ENCODE data around the gene DNAH12. TPM values are rescaled to one million over a fixed set of nuclear protein-coding genes. Genes with fewer than 3 reads are reported as not detected.

The DNAH12 gene
- total and polyA plus RNA-seq, 2 of the 4 experiments (the other 2 are of a cell fraction), result under 0.01 to 0.02 TPM

DNA sequence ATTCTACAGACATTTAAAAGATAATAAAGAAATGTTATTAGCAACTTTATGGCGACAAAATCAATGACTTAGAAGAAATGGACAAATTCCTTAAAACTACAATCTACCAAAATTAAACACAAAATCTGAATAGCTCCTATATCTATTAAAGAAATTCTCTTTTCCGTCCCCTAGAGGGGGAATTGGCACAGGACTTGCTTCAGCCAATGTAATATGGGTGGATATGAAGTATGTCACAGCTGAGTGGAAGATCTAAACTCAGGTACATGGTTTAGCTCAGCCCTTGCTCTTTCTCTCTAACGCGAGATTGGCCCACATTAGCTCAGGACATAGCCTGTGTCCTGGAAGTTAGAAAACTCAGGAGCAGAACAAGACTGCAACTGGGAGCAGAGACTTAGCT lies 79.3 kb downstream of the DNAH12 start:
- no peak for DNase-seq
- Histone ChIP-seq H3K9me3 (ENCODE audit: control insufficient read depth, insufficient read depth, low read length) (no peaks in the 10 kb centered on the region), H4K5ac (ENCODE audit: low read depth, low read length) (no peak overlapping the region), H3K18ac (ENCODE audit: low read depth, low read length) (no peak overlapping the region), H2BK20ac (ENCODE audit: low read depth, low read length) (no peak overlapping the region), H3K14ac (replicated peaks; ENCODE audit: low read depth, low read length) (no peak overlapping the region), H3K4ac (ENCODE audit: low read depth, low read length) (no peak overlapping the region), H3K4me1 (ENCODE audit: control insufficient read depth, insufficient read depth, low read length) (no peaks in the 10 kb centered on the region), H3K27ac (ENCODE audit: insufficient read depth, low read length) (no peak overlapping the region), H4K91ac (ENCODE audit: insufficient read depth, low read depth, low read length) (no peak overlapping the region), H2AFZ (replicated peaks; ENCODE audit: low read length, poor library complexity) (no peak overlapping the region), H3K79me1 (ENCODE audit: low read depth in 1 of 2, low read length in 2 of 2) (no peaks in the 10 kb centered on the region), H3K4me3 (ENCODE audit: insufficient read depth, low read depth, low read length) (no peak overlapping the region), H3K36me3 (ENCODE audit: control insufficient read depth, insufficient read depth, low read length) (no peaks in the 10 kb centered on the region), H3K56ac (ENCODE audit: extremely low read depth, insufficient read depth, low read length) (no peak overlapping the region), H3K9ac (ENCODE audit: low read depth, low read length) (no peak overlapping the region), H2BK5ac (ENCODE audit: low read depth, low read length, poor library complexity, severe bottlenecking) (no peak overlapping the region), H3K9me1 (ENCODE audit: insufficient read depth, low read length) (no peaks in the 10 kb centered on the region), H3K4me2 (ENCODE audit: low read depth, low read length) (no peak overlapping the region), H2BK120ac (ENCODE audit: low read depth, low read length) (no peak overlapping the region), H2AK5ac (ENCODE audit: low read depth, low read length) (no peak overlapping the region), H4K8ac (ENCODE audit: low read depth in 2 of 2, low read length in 2 of 2) (no peak overlapping the region), H2BK15ac (ENCODE audit: low read depth, low read length) (no peak overlapping the region), H2AK9ac (replicated peaks; ENCODE audit: low read depth, low read length, poor library complexity) (no peak overlapping the region), H3K27me3 (ENCODE audit: control insufficient read depth, insufficient read depth, low read length) (peaks cover 5% of the 10 kb centered on the region), H3K23ac (ENCODE audit: low read depth, low read length) (no peak overlapping the region), H4K20me1 (ENCODE audit: insufficient read depth, low read length) (no peaks in the 10 kb centered on the region)
- POLR2A ChIA-PET (ENCODE audit: unreplicated experiment), result no interaction called here
- WGBS, 2 experiments (ENCODE audit: extremely low coverage in 2 of 2, insufficient read length in 1 of 2), result no CpG with 5 or more reads among the region's 4 CpGs
- BruUV-seq (replicated peaks), result no TSS peak
- dilution Hi-C loops (cut with HindIII; ENCODE audit: low sequenced_read_pairs, unreplicated experiment), result no loop called here
- TF ChIP-seq CEBPB (IDR thresholded peaks at IDR 0.05; ENCODE audit: low read depth, low read length), result no peak
- TF ChIP-seq FOS (IDR thresholded peaks at IDR 0.05; ENCODE audit: low read depth, low read length), result no peak
- TF ChIP-seq, protein P1, sequence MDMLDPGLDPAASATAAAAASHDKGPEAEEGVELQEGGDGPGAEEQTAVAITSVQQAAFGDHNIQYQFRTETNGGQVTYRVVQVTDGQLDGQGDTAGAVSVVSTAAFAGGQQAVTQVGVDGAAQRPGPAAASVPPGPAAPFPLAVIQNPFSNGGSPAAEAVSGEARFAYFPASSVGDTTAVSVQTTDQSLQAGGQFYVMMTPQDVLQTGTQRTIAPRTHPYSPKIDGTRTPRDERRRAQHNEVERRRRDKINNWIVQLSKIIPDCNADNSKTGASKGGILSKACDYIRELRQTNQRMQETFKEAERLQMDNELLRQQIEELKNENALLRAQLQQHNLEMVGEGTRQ (IDR thresholded peaks at IDR 0.05; ENCODE audit: low read depth, low read length), result no peak
- TF ChIP-seq RCOR1 (IDR thresholded peaks at IDR 0.05; ENCODE audit: insufficient replicate concordance, low read length), result no peak
- no peak for TF ChIP-seq BHLHE40 (IDR thresholded peaks at IDR 0.05; ENCODE audit: low read depth, low read length)
- no peak for TF ChIP-seq RAD21 (IDR thresholded peaks at IDR 0.05; ENCODE audit: low read length)
- TF ChIP-seq, protein P2, sequence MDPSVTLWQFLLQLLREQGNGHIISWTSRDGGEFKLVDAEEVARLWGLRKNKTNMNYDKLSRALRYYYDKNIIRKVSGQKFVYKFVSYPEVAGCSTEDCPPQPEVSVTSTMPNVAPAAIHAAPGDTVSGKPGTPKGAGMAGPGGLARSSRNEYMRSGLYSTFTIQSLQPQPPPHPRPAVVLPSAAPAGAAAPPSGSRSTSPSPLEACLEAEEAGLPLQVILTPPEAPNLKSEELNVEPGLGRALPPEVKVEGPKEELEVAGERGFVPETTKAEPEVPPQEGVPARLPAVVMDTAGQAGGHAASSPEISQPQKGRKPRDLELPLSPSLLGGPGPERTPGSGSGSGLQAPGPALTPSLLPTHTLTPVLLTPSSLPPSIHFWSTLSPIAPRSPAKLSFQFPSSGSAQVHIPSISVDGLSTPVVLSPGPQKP (IDR thresholded peaks at IDR 0.05; ENCODE audit: borderline replicate concordance, low read depth, low read length), result no peak
- TF ChIP-seq SMC3 (IDR thresholded peaks at IDR 0.05; ENCODE audit: low read depth, low read length), result no peak
- TF ChIP-seq NFE2L2 (IDR thresholded peaks at IDR 0.05; ENCODE audit: low read depth, low read length), result no peak
- TF ChIP-seq MAFK (IDR thresholded peaks at IDR 0.05; ENCODE audit: low read depth, low read length), result no peak
- TF ChIP-seq CHD1 (IDR thresholded peaks at IDR 0.05; ENCODE audit: low read depth, low read length), result no peak
- TF ChIP-seq, protein P3, sequence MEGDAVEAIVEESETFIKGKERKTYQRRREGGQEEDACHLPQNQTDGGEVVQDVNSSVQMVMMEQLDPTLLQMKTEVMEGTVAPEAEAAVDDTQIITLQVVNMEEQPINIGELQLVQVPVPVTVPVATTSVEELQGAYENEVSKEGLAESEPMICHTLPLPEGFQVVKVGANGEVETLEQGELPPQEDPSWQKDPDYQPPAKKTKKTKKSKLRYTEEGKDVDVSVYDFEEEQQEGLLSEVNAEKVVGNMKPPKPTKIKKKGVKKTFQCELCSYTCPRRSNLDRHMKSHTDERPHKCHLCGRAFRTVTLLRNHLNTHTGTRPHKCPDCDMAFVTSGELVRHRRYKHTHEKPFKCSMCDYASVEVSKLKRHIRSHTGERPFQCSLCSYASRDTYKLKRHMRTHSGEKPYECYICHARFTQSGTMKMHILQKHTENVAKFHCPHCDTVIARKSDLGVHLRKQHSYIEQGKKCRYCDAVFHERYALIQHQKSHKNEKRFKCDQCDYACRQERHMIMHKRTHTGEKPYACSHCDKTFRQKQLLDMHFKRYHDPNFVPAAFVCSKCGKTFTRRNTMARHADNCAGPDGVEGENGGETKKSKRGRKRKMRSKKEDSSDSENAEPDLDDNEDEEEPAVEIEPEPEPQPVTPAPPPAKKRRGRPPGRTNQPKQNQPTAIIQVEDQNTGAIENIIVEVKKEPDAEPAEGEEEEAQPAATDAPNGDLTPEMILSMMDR (conservative IDR thresholded peaks at IDR 0.05; ENCODE audit: low read depth, low read length), result no peak
- in situ Hi-C loops (cut with MboI; ENCODE audit: low sequenced_read_pairs), result no loop called here
- CTCF ChIA-PET, result no interaction called here
- intact Hi-C loops (cut with micrococcal nuclease), result no loop called here
- no peak for ATAC-seq (ENCODE audit: low read depth)

Data from IMR-90 (cell line).